Neuronal stem cell (in vitro differentiated cells): Measurements from ENCODE around the gene ARL4A. TPM values are rescaled to one million over a fixed set of nuclear protein-coding genes. Genes with fewer than 3 reads are reported as not detected.

Experiments used
- DNase-seq: peaks from one replicate; pipeline ENCODE4 v3.0.0-alpha.2; 2013; ENCODE audit warnings: low spot score
- H2AFZ ChIP-seq: one replicate; pipeline ENCODE4 v1.6.1; 2013; ENCODE audit warnings: mild to moderate bottlenecking, low read length, inconsistent platforms
- H2AK5ac ChIP-seq: 2 replicates; pipeline ENCODE4 v1.6.1; 2013; ENCODE audit warnings: low read depth, mild to moderate bottlenecking, inconsistent platforms, low read length, moderate library complexity, mixed read lengths
- H2BK120ac ChIP-seq: 2 replicates; pipeline ENCODE4 v1.6.1; 2013; ENCODE audit warnings: low read depth, mild to moderate bottlenecking, inconsistent platforms, low read length, moderate library complexity, mixed read lengths
- H2BK12ac ChIP-seq: one replicate; pipeline ENCODE4 v1.6.1; 2013; ENCODE audit warnings: low read length, inconsistent platforms
- H2BK15ac ChIP-seq: 2 replicates; pipeline ENCODE4 v1.6.1; 2013; ENCODE audit warnings: mild to moderate bottlenecking, low read length, inconsistent platforms, mixed read lengths
- H2BK5ac ChIP-seq: one replicate; pipeline ENCODE4 v1.6.1; 2013; ENCODE audit warnings: inconsistent platforms, mild to moderate bottlenecking, low read length, moderate library complexity
- H3K14ac ChIP-seq: one replicate; pipeline ENCODE4 v1.6.1; 2013; ENCODE audit warnings: low read length, inconsistent platforms
- H3K18ac ChIP-seq: 2 replicates; pipeline ENCODE4 v1.6.1; 2013; ENCODE audit warnings: low read length, inconsistent platforms
- H3K23ac ChIP-seq: 2 replicates; pipeline ENCODE4 v1.6.1; 2013; ENCODE audit warnings: low read depth, mild to moderate bottlenecking, mixed read lengths, low read length, inconsistent platforms; ENCODE audit not compliant: poor library complexity
- H3K27ac ChIP-seq: replicated peaks from 3 replicates; pipeline ENCODE4 v1.5.1; 2013; ENCODE audit warnings: low read length, inconsistent platforms
- H3K27me3 ChIP-seq, 3 experiments: 2 replicates each; pipeline ENCODE4 v1.6.1; 2013; ENCODE audit warnings: low read length in 3 of 3, mild to moderate bottlenecking in 2 of 3, inconsistent platforms in 1 of 3, low read depth in 1 of 3, mixed read lengths in 1 of 3, moderate library complexity in 1 of 3; ENCODE audit not compliant: control insufficient read depth in 3 of 3, insufficient read depth in 3 of 3
- H3K36me3 ChIP-seq, 2 donors: replicated peaks in 1 of 2; 2 replicates each; pipeline ENCODE4 v1.6.1; 2013; ENCODE audit warnings: low read length in 2 of 2; ENCODE audit not compliant: control insufficient read depth in 2 of 2, insufficient read depth in 2 of 2
- H3K4ac ChIP-seq: 2 replicates; pipeline ENCODE4 v1.6.1; 2013; ENCODE audit warnings: inconsistent platforms, mild to moderate bottlenecking, low read length, moderate library complexity
- H3K4me1 ChIP-seq, 2 donors: 1 replicate in 1 of 2; 2 replicates in 1 of 2; pipeline ENCODE4 v1.6.1; 2013; ENCODE audit warnings: low read length in 2 of 2, low read depth in 1 of 2; ENCODE audit not compliant: control insufficient read depth in 2 of 2, insufficient read depth in 1 of 2
- H3K4me2 ChIP-seq: one replicate; pipeline ENCODE4 v1.6.1; 2013; ENCODE audit warnings: mild to moderate bottlenecking, low read length, inconsistent platforms; ENCODE audit not compliant: insufficient read depth, poor library complexity, severe bottlenecking
- H3K4me3 ChIP-seq, 2 donors: 2 replicates each; pipeline ENCODE4 v1.5.1; 2013; ENCODE audit warnings: low read length in 2 of 2, mild to moderate bottlenecking in 2 of 2, inconsistent platforms in 1 of 2, moderate library complexity in 1 of 2
- H3K79me1 ChIP-seq: one replicate; pipeline ENCODE4 v1.6.1; 2013; ENCODE audit warnings: low read depth, mild to moderate bottlenecking, inconsistent platforms, low read length, moderate library complexity
- H3K9ac ChIP-seq: one replicate; pipeline ENCODE4 v1.6.1; 2013; ENCODE audit warnings: mild to moderate bottlenecking, low read depth, low read length, inconsistent platforms; ENCODE audit not compliant: poor library complexity
- H3K9me3 ChIP-seq, 2 donors: replicated peaks in 1 of 2; 2 replicates each; pipeline versions ENCODE3 to v1.6.1; 2013; ENCODE audit warnings: low read length in 2 of 2, mild to moderate bottlenecking in 2 of 2, inconsistent platforms in 1 of 2, low read depth in 1 of 2, mixed read lengths in 1 of 2, moderate library complexity in 1 of 2; ENCODE audit not compliant: control insufficient read depth in 2 of 2, insufficient read depth in 1 of 2
- H4K8ac ChIP-seq: one replicate; pipeline ENCODE4 v1.6.1; 2013; ENCODE audit warnings: low read depth, mild to moderate bottlenecking, inconsistent platforms, low read length, moderate library complexity
- H4K91ac ChIP-seq: one replicate; pipeline ENCODE4 v1.6.1; 2013; ENCODE audit warnings: low read length, low read depth, mild to moderate bottlenecking, inconsistent platforms; ENCODE audit not compliant: poor library complexity
- WGBS, 2 donors: extraction: QIAGEN DNeasy Blood & Tissue Kit; methylation state at CpG; one replicate each; pipeline ENCODE4 v1.1.7; 2013; ENCODE audit warnings: missing lambda C conversion rate in 2 of 2, mixed read lengths in 1 of 2; ENCODE audit not compliant: insufficient read length in 2 of 2, insufficient replicate concordance in 1 of 2; ENCODE audit errors: extremely low coverage in 2 of 2; 5-methylcytosine and 5-hydroxymethylcytosine counted together
- polyA plus RNA-seq, 2 experiments: library from polyadenylated mRNA; stranded (reverse); fragments of 200-250 nt; gene quantifications; one replicate each; pipeline ENCODE4 v1.2.3, GENCODE V29; 2013

Gene ARL4A
- polyA plus RNA-seq (2013, experiment 1 of 2), result 21.3 TPM
- polyA plus RNA-seq (2013, experiment 2 of 2), result 22.6 TPM

- Histone ChIP-seq H3K14ac (peak within 1 kb of the TSS; percentile 38), H2BK12ac (no peak within 1 kb of the TSS), H3K4me1 (peaks cover 0 to 4% of the 10 kb centered on the region in 2 donors), H2BK120ac (no peak within 1 kb of the TSS), H2BK5ac (peak within 1 kb of the TSS; percentile 96), H3K9ac (peak within 1 kb of the TSS; percentile 94), H4K8ac (peak within 1 kb of the TSS; percentile 92), H3K27me3 (no peaks in the 10 kb centered on the region), H4K91ac (peak within 1 kb of the TSS; percentile 72), H2BK15ac (peak within 1 kb of the TSS; percentile 85), H3K9me3 (peaks cover 0 to 4% of the 10 kb centered on the region in 2 donors), H3K27ac (peak within 1 kb of the TSS; percentile 85), H3K23ac (peak within 1 kb of the TSS; percentile 91), H3K4me2 (peak within 1 kb of the TSS; percentile 80), H3K18ac (peak within 1 kb of the TSS; percentile 100), H2AFZ (peak within 1 kb of the TSS; percentile 96), H3K4me3 (peak within 1 kb of the TSS; percentile 68 to 99), H3K4ac (peak within 1 kb of the TSS; percentile 37), H2AK5ac (peak within 1 kb of the TSS; percentile 75), H3K36me3 (peaks cover 0 to 35% of the 10 kb centered on the region in 2 donors), H3K79me1 (no peaks in the 10 kb centered on the region)
- peak; percentile 96 for DNase-seq
- WGBS, 2 donors, result no CpG with 5 or more reads among the region's 73 CpGs
These were observed at the start of gene ARL4A for GRCh38 chr7:12686891-12687717. Gene ARL4A (plus strand): TSS chr7:12687633. CDS start chr7:12688255, 622 bp downstream.

GRCh38 chr7:12637819-12638592, 49.4 kb upstream of the ARL4A start:
- Histone ChIP-seq H3K4me3 (no peak overlapping the region), H3K4ac (no peak overlapping the region), H4K8ac (no peak overlapping the region), H2BK5ac (no peak overlapping the region), H3K27ac (no peak overlapping the region), H3K36me3 (no peaks in the 10 kb centered on the region), H4K91ac (no peak overlapping the region), H3K23ac (no peak overlapping the region), H3K9ac (no peak overlapping the region), H3K27me3 (no peaks in the 10 kb centered on the region), H3K18ac (no peak overlapping the region), H3K14ac (no peak overlapping the region), H2AK5ac (no peak overlapping the region), H2BK120ac (no peak overlapping the region), H2BK12ac (no peak overlapping the region), H3K4me1 (no peaks in the 10 kb centered on the region), H3K9me3 (no peaks in the 10 kb centered on the region), H2BK15ac (no peak overlapping the region), H3K4me2 (no peak overlapping the region), H2AFZ (peak overlapping the region; percentile 75), H3K79me1 (no peaks in the 10 kb centered on the region)
- whole genome bisulfite sequencing, 2 donors, result no CpG with 5 or more reads among the region's 4 CpGs
- DNase-seq, result no peak

GRCh38 chr7:12638851-12639456, 48.5 kb upstream of the ARL4A start:
- no peak for DNase-seq
- Histone ChIP-seq H3K4ac (no peak overlapping the region), H3K4me3 (no peak overlapping the region), H3K18ac (no peak overlapping the region), H3K23ac (no peak overlapping the region), H2AFZ (no peak overlapping the region), H2BK5ac (no peak overlapping the region), H4K8ac (no peak overlapping the region), H3K27me3 (no peaks in the 10 kb centered on the region), H3K36me3 (no peaks in the 10 kb centered on the region), H2BK12ac (no peak overlapping the region), H2BK120ac (no peak overlapping the region), H3K14ac (no peak overlapping the region), H3K9me3 (no peaks in the 10 kb centered on the region), H3K4me2 (no peak overlapping the region), H3K9ac (no peak overlapping the region), H2AK5ac (no peak overlapping the region), H2BK15ac (no peak overlapping the region), H3K4me1 (no peaks in the 10 kb centered on the region), H4K91ac (no peak overlapping the region), H3K27ac (no peak overlapping the region), H3K79me1 (no peaks in the 10 kb centered on the region)
- no CpG with 5 or more reads among the region's 6 CpGs for WGBS, 2 donors
